Adipose tissue (tissue), 3 donors: ENCODE measurements around the gene SIGMAR1. TPM values are rescaled to one million over a fixed set of nuclear protein-coding genes. Genes with fewer than 3 reads are reported as not detected.

Experiments used
- H3K27ac ChIP-seq: one replicate; pipeline ENCODE4 v1.5.1; 2013; ENCODE audit warnings: low read depth, low read length
- WGBS, 3 donors: extraction: QIAGEN DNeasy Blood & Tissue Kit; methylation state at CpG; one replicate each; pipeline ENCODE4 v1.1.7; 2013; 5-methylcytosine and 5-hydroxymethylcytosine counted together
- polyA plus RNA-seq, 3 donors: library from polyadenylated mRNA; stranded (reverse); fragments of 200-250 nt; gene quantifications; one replicate each; pipeline ENCODE4 v1.2.3, GENCODE V29; 2013
- donor health status: healthy with polysubstance abuse.
- donor health status: Bipolar disorder and iron deficiency.
- donor health status: healthy.

The SIGMAR1 gene
- polyA plus RNA-seq, 3 donors: 38.1 to 84.8 (median 48.0) TPM

- no peak within 1 kb of the TSS for H3K27ac ChIP-seq
- WGBS, 3 donors: 0 to 1% (median 1%) methylated on average over 57 to 104 of the region's 104 CpGs
These were observed 47.8 kb downstream of the SIGMAR1 start, which contains the start of gene CNTFR for GRCh38 chr9:34589636-34590380. CNTFR (minus strand) TSS chr9:34589724; CDS start chr9:34568981, 20,743 bp downstream.

- WGBS, 3 donors: 1 to 2% (median 2%) methylated on average over 69 to 86 of the region's 86 CpGs
- no peak overlapping the region for H3K27ac ChIP-seq
These were observed 48.6 kb downstream of the SIGMAR1 start for GRCh38 chr9:34588671-34589635.

- H3K27ac ChIP-seq: no peak overlapping the region
- 47 to 74% (median 71%) methylated on average over 2 of the region's 2 CpGs for WGBS, 3 donors
These were observed 50.3 kb downstream of the SIGMAR1 start for GRCh38 chr9:34587271-34587670.

GRCh38 chr9:34585946-34586669, 51.5 kb downstream of the SIGMAR1 start:
- 13 to 39% (median 32%) methylated on average over 11 of the region's 11 CpGs for WGBS, 3 donors
- H3K27ac ChIP-seq: no peak overlapping the region

- 64 to 82% (median 77%) methylated on average over 5 of the region's 5 CpGs for WGBS, 3 donors
- no peak overlapping the region for H3K27ac ChIP-seq
These were observed 52.6 kb downstream of the SIGMAR1 start for GRCh38 chr9:34584970-34585369.

Other genes with a start within 250 kb of the SIGMAR1 start
- gene FAM219A, start 179.2 kb downstream of the SIGMAR1 start, polyA plus RNA-seq: 10 to 100 TPM in 2 of 3 donors, 1 to 10 TPM in 1; 5.7 to 14.5 (median 13.6) TPM
- gene DNAI1, start 179.0 kb downstream of the SIGMAR1 start, polyA plus RNA-seq: under 1 TPM in 2 of 3 donors, not detected in 1; 0.10 to 0.26 TPM
- gene ENHO, start 114.8 kb downstream of the SIGMAR1 start, polyA plus RNA-seq: 1 to 10 TPM; 1.1 to 2.7 (median 1.3) TPM
- gene CNTFR, start 48.1 kb downstream of the SIGMAR1 start, polyA plus RNA-seq: 100 to 1,000 TPM in 1 of 3 donors, 10 to 100 TPM in 2; 18.9 to 174 (median 82.9) TPM
- gene RPP25L, start 25.7 kb downstream of the SIGMAR1 start, polyA plus RNA-seq: 10 to 100 TPM; 25.6 to 31.9 (median 28.2) TPM
- gene DCTN3, start 17.3 kb downstream of the SIGMAR1 start, polyA plus RNA-seq: 100 to 1,000 TPM in 1 of 3 donors, 10 to 100 TPM in 2; 58.7 to 108 (median 84.4) TPM
- gene ARID3C, start 8.7 kb downstream of the SIGMAR1 start, polyA plus RNA-seq: not detected
- 10 to 100 TPM; 18.5 to 35.9 (median 26.6) TPM for gene GALT, start 8.9 kb upstream of the SIGMAR1 start, polyA plus RNA-seq
- 10 to 100 TPM in 2 of 3 donors, 1 to 10 TPM in 1; 5.3 to 43.3 (median 14.2) TPM for gene IL11RA, start 14.4 kb upstream of the SIGMAR1 start, polyA plus RNA-seq
- gene CCL27, start 24.9 kb upstream of the SIGMAR1 start, polyA plus RNA-seq: under 1 TPM in 2 of 3 donors, not detected in 1; 0.12 to 0.34 TPM
- 1 to 10 TPM; 2.2 to 7.7 (median 3.4) TPM for gene CCL19, start 53.5 kb upstream of the SIGMAR1 start, polyA plus RNA-seq
- gene CCL21, start 72.3 kb upstream of the SIGMAR1 start, polyA plus RNA-seq: 100 to 1,000 TPM in 1 of 3 donors, 10 to 100 TPM in 2; 11.6 to 362 (median 74.7) TPM